GM23248 (cell line): ENCODE data around the gene UBE2V1.
"Not testable (repeated sequence)": the region's sequence is repeated elsewhere in the genome, so short reads cannot be mapped to it uniquely, and the experiment has no call there.

Source experiments
- EZH2 ChIP-seq: fragments of 200-600 bp; sonication (generic); IDR thresholded peaks from 2 replicates; pipeline ENCODE4 v1.6.1; 2018; ENCODE audit warnings: antibody characterized with exemption, mild to moderate bottlenecking; ENCODE audit not compliant: insufficient read depth, poor library complexity, severe bottlenecking
- EZH2phosphoT487 ChIP-seq: fragments of 200-600 bp; sonication (generic); IDR thresholded peaks from 2 replicates; pipeline ENCODE4 v1.6.1; 2018; ENCODE audit warnings: antibody characterized with exemption, moderate library complexity, mild to moderate bottlenecking, low read depth; ENCODE audit not compliant: insufficient read depth

DNA sequence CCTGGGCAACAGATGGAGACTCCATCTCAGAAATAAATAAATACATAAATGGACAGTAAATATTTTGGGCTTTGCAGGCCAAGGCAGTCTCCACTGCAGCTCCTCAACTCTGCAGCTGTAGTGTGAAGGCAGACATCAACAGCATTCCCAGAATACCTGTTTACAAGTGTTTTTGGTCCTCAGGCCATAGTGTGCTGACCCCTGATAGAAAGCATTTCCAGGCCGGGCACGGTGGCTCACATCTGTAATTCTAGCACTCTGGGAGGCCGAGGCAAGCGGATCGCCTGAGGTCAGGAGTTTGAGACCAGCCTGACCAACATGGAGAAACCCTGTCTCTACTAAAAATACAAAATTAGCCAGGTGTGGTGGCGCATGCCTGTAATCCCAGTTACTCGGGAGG lies 22.2 kb upstream of the UBE2V1 start:
- TF ChIP-seq EZH2, EZH2phosphoT487: not testable (repeated sequence)
